NCI-H1694 (cell line): Measurements from ENCODE around the gene SMAD3.
"Not testable (repeated sequence)": the region's sequence is repeated elsewhere in the genome, so short reads cannot be mapped to it uniquely, and the experiment has no call there.

Experiments used
- DNase-seq: peaks from one replicate; lab custom pipeline; 2025; lab: John Stamatoyannopoulos, UW

Gene SMAD3

GRCh38 chr15:67145710-67146109 lies 80.3 kb downstream of the SMAD3 start:
- no peak for DNase-seq

- peak; percentile 78 for DNase-seq
Observed at GRCh38 chr15:67146234-67146633, 80.8 kb downstream of the SMAD3 start.

GRCh38 chr15:67146875-67147381 lies 81.5 kb downstream of the SMAD3 start:
- DNase-seq: no peak

GRCh38 chr15:67147396-67147949 lies 82.1 kb downstream of the SMAD3 start:
- no peak for DNase-seq

- DNase-seq: no peak
Observed at GRCh38 chr15:67148196-67148701, 82.8 kb downstream of the SMAD3 start.

- DNase-seq: no peak
Observed at GRCh38 chr15:67149068-67149772, 83.8 kb downstream of the SMAD3 start.

GRCh38 chr15:67149773-67150022 lies 84.3 kb downstream of the SMAD3 start:
- DNase-seq: no peak

GRCh38 chr15:67150023-67150860 lies 84.8 kb downstream of the SMAD3 start:
- no peak for DNase-seq

GRCh38 chr15:67152429-67152828 lies 87.0 kb downstream of the SMAD3 start:
- DNase-seq: no peak

GRCh38 chr15:67153044-67153443 lies 87.6 kb downstream of the SMAD3 start:
- not testable (repeated sequence) for DNase-seq

- no peak for DNase-seq
Observed at GRCh38 chr15:67154249-67154648, 88.8 kb downstream of the SMAD3 start.

- DNase-seq: no peak
Observed at GRCh38 chr15:67156426-67156825, 91.0 kb downstream of the SMAD3 start.

GRCh38 chr15:67156834-67157233 lies 91.4 kb downstream of the SMAD3 start:
- no peak for DNase-seq

- no peak for DNase-seq
Observed at GRCh38 chr15:67157521-67158252, 92.3 kb downstream of the SMAD3 start.

- DNase-seq: no peak
Observed at GRCh38 chr15:67158367-67158766, 93.0 kb downstream of the SMAD3 start.

- DNase-seq: no peak
Observed at GRCh38 chr15:67161412-67161811, 96.0 kb downstream of the SMAD3 start.

- DNase-seq: no peak
Observed at GRCh38 chr15:67161881-67162280, 96.5 kb downstream of the SMAD3 start.

- DNase-seq: no peak
Observed at GRCh38 chr15:67163180-67163579, 97.8 kb downstream of the SMAD3 start.

GRCh38 chr15:67164401-67164791 lies 99.0 kb downstream of the SMAD3 start:
- DNase-seq: no peak

GRCh38 chr15:67164811-67165253 lies 99.4 kb downstream of the SMAD3 start:
- DNase-seq: no peak

GRCh38 chr15:67165254-67166253 lies 100.2 kb downstream of the SMAD3 start:
- no peak for DNase-seq
